Tibial nerve (tissue), 4 donors: Measurements from ENCODE around the gene GRM4.

Source experiments
- EP300 ChIP-seq, 2 donors: sonication (generic); formaldehyde crosslinking; IDR thresholded peaks; one replicate each; pipeline ENCODE4 v1.6.1; 2017; ENCODE audit warnings: antibody characterized with exemption in 2 of 2, mild to moderate bottlenecking in 1 of 2
- POLR2A ChIP-seq, 2 donors: fragments of 450-650 bp; IDR thresholded peaks; one replicate each; pipeline ENCODE4 v1.6.1; 2017; ENCODE audit warnings: antibody characterized with exemption in 2 of 2, mild to moderate bottlenecking in 2 of 2, moderate library complexity in 2 of 2
- TF ChIP-seq, protein P1 (sequence below), 5 experiments: fragments of 200-600 bp in 3 of 5; fragments of 450-650 bp in 2 of 5; sonication (generic) in 3 of 5; IDR thresholded peaks; one replicate each; pipeline ENCODE4 v1.5.1; 2016 to 2019; ENCODE audit warnings: antibody characterized with exemption in 5 of 5, mild to moderate bottlenecking in 3 of 5, moderate library complexity in 2 of 5

DNA sequence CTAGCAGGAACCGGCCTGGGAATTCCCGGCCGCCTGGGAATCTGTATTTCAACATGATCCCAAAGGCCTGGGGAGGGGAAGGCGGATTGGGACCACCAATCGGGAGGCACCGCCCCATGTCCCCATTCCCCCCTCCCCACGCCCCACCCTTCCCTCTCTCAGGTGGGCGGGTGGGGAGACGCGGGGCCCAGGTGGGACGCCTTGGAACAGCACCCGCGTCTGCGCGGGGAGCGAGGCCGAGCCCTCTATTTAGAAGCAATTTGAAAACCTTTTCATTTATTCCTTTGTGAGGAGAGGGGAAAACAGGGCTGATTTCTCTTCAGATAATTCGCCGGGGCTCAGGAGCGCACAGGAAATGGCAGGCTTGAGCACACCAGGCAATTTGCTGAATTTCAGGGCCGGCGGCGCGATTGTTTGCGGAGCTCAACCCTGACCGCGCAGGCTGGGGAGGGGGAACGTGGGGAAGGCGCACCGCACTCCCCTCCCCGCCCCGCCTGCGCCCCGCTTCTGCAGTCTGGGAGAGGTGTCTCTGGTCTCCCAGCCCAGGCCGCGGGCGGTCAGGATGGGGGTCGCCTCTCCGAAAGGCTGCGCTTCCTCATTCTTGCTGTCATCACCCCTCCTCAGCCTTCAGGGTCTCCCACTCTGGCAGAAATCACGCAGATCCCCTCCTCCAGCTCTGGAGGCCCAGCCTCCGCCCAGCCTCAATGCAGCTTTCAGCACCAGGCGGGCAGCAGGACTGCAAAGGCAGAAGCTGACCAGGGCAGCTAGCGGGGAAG lies 170.0 kb downstream of the GRM4 start:
- TF ChIP-seq, protein P1, sequence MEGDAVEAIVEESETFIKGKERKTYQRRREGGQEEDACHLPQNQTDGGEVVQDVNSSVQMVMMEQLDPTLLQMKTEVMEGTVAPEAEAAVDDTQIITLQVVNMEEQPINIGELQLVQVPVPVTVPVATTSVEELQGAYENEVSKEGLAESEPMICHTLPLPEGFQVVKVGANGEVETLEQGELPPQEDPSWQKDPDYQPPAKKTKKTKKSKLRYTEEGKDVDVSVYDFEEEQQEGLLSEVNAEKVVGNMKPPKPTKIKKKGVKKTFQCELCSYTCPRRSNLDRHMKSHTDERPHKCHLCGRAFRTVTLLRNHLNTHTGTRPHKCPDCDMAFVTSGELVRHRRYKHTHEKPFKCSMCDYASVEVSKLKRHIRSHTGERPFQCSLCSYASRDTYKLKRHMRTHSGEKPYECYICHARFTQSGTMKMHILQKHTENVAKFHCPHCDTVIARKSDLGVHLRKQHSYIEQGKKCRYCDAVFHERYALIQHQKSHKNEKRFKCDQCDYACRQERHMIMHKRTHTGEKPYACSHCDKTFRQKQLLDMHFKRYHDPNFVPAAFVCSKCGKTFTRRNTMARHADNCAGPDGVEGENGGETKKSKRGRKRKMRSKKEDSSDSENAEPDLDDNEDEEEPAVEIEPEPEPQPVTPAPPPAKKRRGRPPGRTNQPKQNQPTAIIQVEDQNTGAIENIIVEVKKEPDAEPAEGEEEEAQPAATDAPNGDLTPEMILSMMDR (IDR thresholded peaks at IDR 0.05), result no peak
- TF ChIP-seq POLR2A (IDR thresholded peaks at IDR 0.05), result no peak
- TF ChIP-seq EP300 (IDR thresholded peaks at IDR 0.05), result no peak
